NT2/D1 (cell line): ENCODE results near the gene TBC1D4.

ENCODE experiments used
- DNase-seq: peaks from one replicate; pipeline ENCODE4 v3.0.0-alpha.2; 2011; ENCODE audit warnings: low read depth, low spot score
- H3K27me3 ChIP-seq: 2 replicates; pipeline ENCODE4 v1.6.0; 2011; ENCODE audit warnings: mild to moderate bottlenecking; ENCODE audit not compliant: insufficient read length, insufficient read depth
- H3K36me3 ChIP-seq: 2 replicates; pipeline ENCODE4 v1.6.1; 2011; ENCODE audit warnings: mild to moderate bottlenecking, low read length, mixed read lengths; ENCODE audit not compliant: insufficient read depth, insufficient read length
- H3K4me1 ChIP-seq: 2 replicates; pipeline ENCODE4 v1.5.1; 2011; ENCODE audit not compliant: insufficient read depth, insufficient read length
- H3K4me3 ChIP-seq: 2 replicates; pipeline ENCODE4 v1.5.1; 2011; ENCODE audit warnings: low read depth; ENCODE audit not compliant: insufficient read length
- H3K9ac ChIP-seq: 2 replicates; pipeline ENCODE4 v1.6.0; 2011; ENCODE audit warnings: low read depth; ENCODE audit not compliant: insufficient read length
- H3K9me3 ChIP-seq: 2 replicates; pipeline ENCODE4 v1.5.1; 2011; ENCODE audit warnings: mild to moderate bottlenecking, low read length; ENCODE audit not compliant: insufficient read depth
- SUZ12 ChIP-seq: IDR thresholded peaks from 2 replicates; pipeline ENCODE4 v1.6.1; 2011; ENCODE audit not compliant: insufficient read length, insufficient read depth; ENCODE audit errors: extremely low read depth
- YY1 ChIP-seq: IDR thresholded peaks from 2 replicates; pipeline ENCODE4 v1.6.1; 2011; ENCODE audit not compliant: insufficient read length, insufficient read depth
- ZNF274 ChIP-seq: IDR thresholded peaks from 2 replicates; pipeline ENCODE4 v1.6.1; 2011; ENCODE audit warnings: mild to moderate bottlenecking, low read depth, low read length

The TBC1D4 gene

DNA sequence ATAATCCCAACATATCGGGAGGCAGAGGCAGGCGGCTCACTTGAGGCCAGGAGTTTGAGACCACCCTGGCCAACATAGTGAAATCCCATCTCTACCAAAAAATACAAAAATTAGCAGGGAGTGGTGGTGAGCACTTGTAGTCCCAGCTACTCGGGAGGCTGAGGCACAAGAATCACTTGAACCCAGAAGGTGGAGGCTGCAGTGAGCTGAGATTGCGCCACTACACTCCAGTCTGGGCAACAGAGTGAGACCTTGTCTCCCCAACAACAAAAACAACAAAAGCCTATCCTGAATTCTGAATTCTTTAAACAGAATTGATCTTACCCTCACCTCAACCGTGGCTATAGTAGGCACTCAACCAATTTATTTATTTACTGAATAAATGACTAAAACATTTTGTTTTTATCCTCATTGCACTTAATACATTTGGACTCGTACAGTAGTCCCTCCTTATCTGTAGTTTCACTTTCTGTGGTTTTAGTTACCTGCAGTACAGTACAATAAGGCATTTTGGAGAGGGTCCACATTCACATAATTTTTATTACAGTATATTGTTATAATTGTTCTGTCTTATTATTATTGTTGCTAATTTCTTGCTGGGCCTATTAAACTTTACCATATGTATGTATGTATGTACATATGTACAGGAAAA, 98.8 kb downstream of the TBC1D4 start:
- H3K4me1 ChIP-seq = no peaks in the 10 kb centered on the region
- H3K36me3 ChIP-seq = no peaks in the 10 kb centered on the region
- TF ChIP-seq YY1 (no peak), ZNF274 (no peak), SUZ12 (no peak)
- no peaks in the 10 kb centered on the region for H3K9me3 ChIP-seq
- no peak for DNase-seq
- H3K27me3 ChIP-seq = no peaks in the 10 kb centered on the region
- no peak overlapping the region for H3K9ac ChIP-seq
- H3K4me3 ChIP-seq = no peak overlapping the region

DNA sequence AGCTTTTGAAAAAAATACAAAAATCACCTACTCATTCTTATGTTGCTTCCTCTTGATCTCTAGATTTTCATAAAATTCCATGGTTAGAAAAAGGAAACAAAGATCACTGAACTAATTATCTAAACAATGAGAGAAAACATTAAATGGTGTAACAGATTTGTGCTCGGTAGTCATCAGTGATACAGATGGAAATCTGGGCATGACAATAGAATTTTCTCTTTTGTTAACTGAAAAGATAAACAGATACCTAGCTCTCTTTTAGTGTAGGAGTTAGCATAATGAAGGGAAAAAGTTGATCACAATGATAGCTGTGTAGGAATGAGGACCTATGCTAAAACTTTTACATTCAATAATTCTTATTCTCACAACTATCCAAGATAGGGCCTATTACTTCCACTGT, 103.7 kb downstream of the TBC1D4 start:
- Histone ChIP-seq H3K9ac (no peak overlapping the region), H3K9me3 (no peaks in the 10 kb centered on the region), H3K27me3 (no peaks in the 10 kb centered on the region), H3K36me3 (no peaks in the 10 kb centered on the region), H3K4me1 (no peaks in the 10 kb centered on the region), H3K4me3 (no peak overlapping the region)
- TF ChIP-seq ZNF274 (no peak), SUZ12 (no peak), YY1 (no peak)
- no peak for DNase-seq

DNA sequence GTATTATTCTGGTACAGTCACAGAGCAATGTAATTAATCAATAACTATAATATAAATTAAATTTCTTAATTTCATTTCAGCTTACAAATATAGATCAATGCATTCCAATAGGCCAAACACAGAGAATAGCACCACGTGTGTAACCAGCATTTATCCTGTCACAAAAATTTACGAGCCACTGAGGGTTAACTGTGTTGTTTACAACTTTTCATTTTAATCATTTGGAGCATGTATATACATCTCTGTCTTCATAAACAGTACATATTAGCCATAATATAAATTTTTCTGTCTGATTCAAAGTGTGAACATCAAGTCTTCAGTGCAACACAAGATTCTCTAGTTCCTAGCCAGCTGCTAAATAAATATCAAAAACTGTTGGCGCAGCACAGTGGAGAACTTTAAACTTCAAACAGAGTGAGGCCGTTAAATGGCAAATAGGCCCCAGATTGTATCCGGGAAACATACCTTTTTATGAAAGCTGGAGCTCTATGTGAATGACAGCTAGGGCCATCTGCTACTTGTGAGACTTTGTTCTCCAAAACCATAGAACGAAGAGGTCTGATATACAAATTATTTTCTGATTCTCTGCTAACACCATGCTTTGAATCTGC, 105.1 kb downstream of the TBC1D4 start:
- no peak for DNase-seq
- H3K27me3 ChIP-seq = no peaks in the 10 kb centered on the region
- TF ChIP-seq ZNF274 = no peak
- no peak for TF ChIP-seq YY1
- TF ChIP-seq SUZ12 = no peak
- H3K9ac ChIP-seq = no peak overlapping the region
- no peak overlapping the region for H3K4me3 ChIP-seq
- no peaks in the 10 kb centered on the region for H3K9me3 ChIP-seq
- H3K36me3 ChIP-seq = no peaks in the 10 kb centered on the region
- no peaks in the 10 kb centered on the region for H3K4me1 ChIP-seq

DNA sequence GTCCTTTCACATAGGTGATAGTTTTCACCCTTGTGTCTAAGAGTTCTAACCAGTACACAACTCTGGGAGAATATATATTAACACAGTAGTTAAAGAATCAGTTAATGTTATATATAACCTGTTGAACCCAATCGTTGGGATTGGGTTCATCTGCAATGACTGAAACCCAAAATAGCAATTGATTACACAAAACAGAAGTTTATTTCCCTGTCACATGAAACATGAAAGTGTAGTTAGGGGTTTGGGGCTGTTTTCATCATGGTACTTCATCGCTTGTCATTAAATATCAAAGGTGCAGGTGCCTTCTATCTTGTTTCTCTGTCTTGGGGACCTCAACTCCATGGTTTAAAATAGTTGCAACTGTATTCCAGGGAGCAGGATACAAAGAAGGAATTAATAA, 106.6 kb downstream of the TBC1D4 start:
- no peak overlapping the region for H3K9ac ChIP-seq

DNA sequence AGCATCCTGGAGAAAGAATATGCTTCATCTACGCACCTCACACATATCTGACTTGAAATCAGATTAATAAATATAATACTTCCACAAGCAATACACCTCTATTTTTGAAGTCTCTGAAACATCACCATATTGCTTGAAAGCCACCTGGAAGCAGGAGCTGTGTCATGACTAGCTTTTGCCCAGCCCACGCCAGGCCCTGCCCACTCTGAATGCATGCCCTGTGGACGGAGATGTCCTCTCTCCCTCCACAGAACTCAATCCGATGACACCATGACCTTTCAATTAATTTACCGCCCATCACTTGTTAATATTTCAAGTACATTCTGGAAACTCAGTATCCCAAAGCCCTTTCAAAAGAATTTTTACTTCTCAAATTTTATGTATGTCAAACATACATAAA, 108.0 kb downstream of the TBC1D4 start:
- H3K9me3 ChIP-seq = no peaks in the 10 kb centered on the region
- no peaks in the 10 kb centered on the region for H3K36me3 ChIP-seq
- H3K9ac ChIP-seq = no peak overlapping the region
- no peak for TF ChIP-seq ZNF274
- TF ChIP-seq YY1 = no peak
- TF ChIP-seq SUZ12 = no peak
- H3K4me3 ChIP-seq = no peak overlapping the region
- no peaks in the 10 kb centered on the region for H3K27me3 ChIP-seq
- DNase-seq = no peak
- H3K4me1 ChIP-seq = no peaks in the 10 kb centered on the region

More for the DNA sequence above, 106.6 kb downstream of the TBC1D4 start:
- Histone ChIP-seq H3K9me3 (no peaks in the 10 kb centered on the region), H3K27me3 (no peaks in the 10 kb centered on the region), H3K4me3 (no peak overlapping the region), H3K4me1 (no peaks in the 10 kb centered on the region), H3K36me3 (no peaks in the 10 kb centered on the region)
- no peak for DNase-seq
- TF ChIP-seq SUZ12 (no peak), YY1 (no peak), ZNF274 (no peak)

DNA sequence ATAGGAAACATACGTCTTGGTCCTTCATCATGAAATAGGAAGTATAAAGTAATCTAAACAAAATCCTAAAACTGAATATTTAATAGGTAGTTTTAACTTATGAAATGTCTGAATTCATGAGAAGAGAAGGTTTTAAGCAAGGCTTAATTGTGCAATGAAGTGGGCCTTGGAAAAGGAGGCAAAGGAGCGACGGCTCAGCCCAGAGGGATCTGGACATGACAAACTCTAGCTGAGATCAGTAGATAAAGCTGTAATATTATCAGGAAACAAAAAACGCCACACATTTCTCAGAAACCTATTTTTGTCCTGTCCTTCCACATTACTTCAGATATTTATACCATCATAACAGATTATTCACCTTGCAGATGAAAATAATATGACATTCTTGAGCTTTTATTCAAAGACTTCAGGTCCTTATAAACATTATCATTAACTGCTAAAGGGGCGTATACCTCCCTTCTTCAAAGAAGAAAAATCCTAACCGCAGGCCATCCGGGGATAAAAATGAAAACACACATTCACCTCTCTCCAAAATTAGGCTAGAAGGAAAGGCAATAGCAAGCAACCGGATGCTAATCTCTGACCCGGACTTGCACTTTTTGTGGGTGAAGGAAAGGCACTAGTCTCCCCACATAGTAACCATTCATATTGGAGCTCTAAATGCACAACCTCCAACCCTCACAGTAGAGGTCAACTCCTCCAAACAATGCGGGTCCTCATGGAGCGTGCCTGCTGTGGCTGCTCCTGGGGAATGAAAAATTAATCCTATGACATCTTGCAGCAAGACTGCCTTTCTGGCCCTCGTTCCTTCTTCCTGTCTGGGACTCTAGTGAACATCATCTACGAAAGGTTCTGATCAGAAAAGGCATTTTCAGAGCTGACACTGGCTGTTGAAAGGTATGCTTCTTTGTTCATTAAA, 108.8 kb downstream of the TBC1D4 start:
- H3K4me1 ChIP-seq = no peaks in the 10 kb centered on the region
- H3K4me3 ChIP-seq = no peak overlapping the region
- no peak overlapping the region for H3K9ac ChIP-seq
- no peaks in the 10 kb centered on the region for H3K27me3 ChIP-seq
- H3K9me3 ChIP-seq = no peaks in the 10 kb centered on the region
- no peaks in the 10 kb centered on the region for H3K36me3 ChIP-seq
- no peak for DNase-seq
- TF ChIP-seq ZNF274 (no peak), YY1 (no peak)

DNA sequence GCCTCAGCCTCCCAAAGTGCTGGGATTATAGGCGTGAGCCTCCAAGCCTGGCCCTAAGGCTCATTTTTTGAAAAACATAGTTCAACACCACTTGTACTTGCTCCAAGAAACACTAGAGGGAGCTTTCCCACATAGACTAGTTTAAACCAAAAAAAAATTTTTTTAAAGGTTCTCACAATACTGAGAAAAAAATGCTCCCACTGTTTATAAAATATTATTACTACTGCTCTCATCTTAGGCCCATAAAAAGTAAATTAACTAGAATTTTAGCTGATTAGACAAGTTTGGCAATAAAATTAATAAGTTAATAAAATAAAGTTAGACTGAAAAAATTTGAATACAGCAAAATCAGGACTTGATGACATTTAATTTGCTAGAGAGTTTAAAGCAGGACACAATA, 109.5 kb downstream of the TBC1D4 start:
- H3K36me3 ChIP-seq = no peaks in the 10 kb centered on the region
- TF ChIP-seq ZNF274 = no peak
- TF ChIP-seq SUZ12 = no peak
- no peak for TF ChIP-seq YY1
- H3K4me1 ChIP-seq = no peaks in the 10 kb centered on the region
- H3K9ac ChIP-seq = no peak overlapping the region
- no peaks in the 10 kb centered on the region for H3K9me3 ChIP-seq
- H3K4me3 ChIP-seq = no peak overlapping the region
- no peaks in the 10 kb centered on the region for H3K27me3 ChIP-seq
- DNase-seq = peak; percentile 11
